Trophoblast cell (in vitro differentiated cells and primary cell): ENCODE results near the gene CENPP.

ENCODE experiments used
- DNase-seq, 2 donors: peaks; one replicate each; pipeline ENCODE4 v3.0.0-alpha.2; 2016
- H2AFZ ChIP-seq: 2 replicates; pipeline ENCODE4 v1.6.1; 2013; ENCODE audit warnings: low read length, moderate library complexity, mild to moderate bottlenecking; ENCODE audit not compliant: insufficient read depth, poor library complexity
- H2AK5ac ChIP-seq: 2 replicates; pipeline ENCODE4 v1.6.1; 2013; ENCODE audit warnings: mild to moderate bottlenecking, low read length
- H2BK120ac ChIP-seq: 2 replicates; pipeline ENCODE4 v1.6.1; 2013; ENCODE audit warnings: low read length, mild to moderate bottlenecking, moderate library complexity; ENCODE audit not compliant: insufficient read depth, poor library complexity
- H2BK12ac ChIP-seq: 2 replicates; pipeline ENCODE4 v1.6.1; 2013; ENCODE audit warnings: mild to moderate bottlenecking, low read length, moderate library complexity
- H2BK5ac ChIP-seq: 2 replicates; pipeline ENCODE4 v1.6.1; 2013; ENCODE audit warnings: low read length, low read depth, moderate library complexity, mild to moderate bottlenecking; ENCODE audit not compliant: poor library complexity
- H3K14ac ChIP-seq: 2 replicates; pipeline ENCODE4 v1.6.1; 2013; ENCODE audit warnings: mild to moderate bottlenecking, low read length
- H3K18ac ChIP-seq: 2 replicates; pipeline ENCODE4 v1.6.1; 2013; ENCODE audit warnings: mild to moderate bottlenecking, low read length
- H3K23ac ChIP-seq: 2 replicates; pipeline ENCODE4 v1.6.1; 2013; ENCODE audit warnings: low read length
- H3K27ac ChIP-seq: 2 replicates; pipeline ENCODE4 v1.5.1; 2013; ENCODE audit warnings: low read depth, mild to moderate bottlenecking, inconsistent platforms, low read length, moderate library complexity
- H3K27me3 ChIP-seq: 2 replicates; pipeline ENCODE4 v1.6.1; 2013; ENCODE audit warnings: inconsistent platforms, mild to moderate bottlenecking, low read length, moderate library complexity; ENCODE audit not compliant: insufficient read depth
- H3K36me3 ChIP-seq, 2 experiments: 1 replicate in 1 of 2; 2 replicates in 1 of 2; pipeline ENCODE4 v1.6.1; 2013; ENCODE audit warnings: low read length in 2 of 2, mild to moderate bottlenecking in 2 of 2, moderate library complexity in 1 of 2; ENCODE audit not compliant: insufficient read depth in 2 of 2, control insufficient read depth in 1 of 2
- H3K4ac ChIP-seq: 2 replicates; pipeline ENCODE4 v1.6.1; 2013; ENCODE audit warnings: low read depth, mild to moderate bottlenecking, low read length, moderate library complexity
- H3K4me1 ChIP-seq, 2 experiments: 1 replicate in 1 of 2; 2 replicates in 1 of 2; pipeline ENCODE4 v1.6.1; 2013; ENCODE audit warnings: low read length in 2 of 2, mild to moderate bottlenecking in 2 of 2, moderate library complexity in 1 of 2; ENCODE audit not compliant: insufficient read depth in 2 of 2, control insufficient read depth in 1 of 2
- H3K4me2 ChIP-seq: 2 replicates; pipeline ENCODE4 v1.6.1; 2013; ENCODE audit warnings: inconsistent platforms, mild to moderate bottlenecking, low read length, moderate library complexity
- H3K4me3 ChIP-seq: 2 replicates; pipeline ENCODE4 v1.5.1; 2013; ENCODE audit warnings: mild to moderate bottlenecking, low read depth, low read length, inconsistent platforms
- H3K79me1 ChIP-seq: one replicate; pipeline ENCODE4 v1.6.1; 2013; ENCODE audit warnings: low read length
- H3K79me2 ChIP-seq: 2 replicates; pipeline ENCODE4 v1.6.1; 2013; ENCODE audit warnings: low read length, mild to moderate bottlenecking; ENCODE audit not compliant: control insufficient read depth, insufficient read depth, poor library complexity
- H3K9ac ChIP-seq: 2 replicates; pipeline ENCODE4 v1.6.1; 2013; ENCODE audit warnings: mild to moderate bottlenecking, low read length
- H3K9me3 ChIP-seq: 2 replicates; pipeline ENCODE4 v1.6.1; 2013; ENCODE audit warnings: low read depth, mild to moderate bottlenecking, control low read depth, inconsistent platforms, low read length; ENCODE audit not compliant: insufficient read depth
- H4K12ac ChIP-seq: 2 replicates; pipeline ENCODE4 v1.6.1; 2013; ENCODE audit warnings: low read depth, mild to moderate bottlenecking, low read length, moderate library complexity
- H4K8ac ChIP-seq: 2 replicates; pipeline ENCODE4 v1.6.1; 2013; ENCODE audit warnings: low read depth, mild to moderate bottlenecking, low read length, moderate library complexity
- H4K91ac ChIP-seq: one replicate; pipeline ENCODE4 v1.6.1; 2013; ENCODE audit warnings: low read depth, mild to moderate bottlenecking, low read length, moderate library complexity
- WGBS: extraction: QIAGEN DNeasy Blood & Tissue Kit; methylation state at CpG from one replicate; pipeline ENCODE4 v1.1.7; 2013; ENCODE audit warnings: missing lambda C conversion rate; ENCODE audit not compliant: insufficient read length, insufficient coverage; ENCODE audit errors: extremely low coverage; 5-methylcytosine and 5-hydroxymethylcytosine counted together

Gene CENPP

GRCh38 chr9:92385001-92385400 is 59.2 kb downstream of the CENPP start:
- Histone ChIP-seq H3K14ac (no peak overlapping the region), H2AK5ac (no peak overlapping the region), H3K36me3 (no peaks in the 10 kb centered on the region), H2BK5ac (no peak overlapping the region), H3K27me3 (no peaks in the 10 kb centered on the region), H3K18ac (no peak overlapping the region), H3K4me1 (no peaks in the 10 kb centered on the region), H4K8ac (no peak overlapping the region), H3K23ac (no peak overlapping the region), H2BK12ac (no peak overlapping the region), H4K12ac (no peak overlapping the region), H2AFZ (no peak overlapping the region), H3K9me3 (no peaks in the 10 kb centered on the region), H4K91ac (no peak overlapping the region), H2BK120ac (no peak overlapping the region), H3K27ac (no peak overlapping the region), H3K79me2 (no peaks in the 10 kb centered on the region), H3K79me1 (no peaks in the 10 kb centered on the region), H3K4me2 (no peak overlapping the region), H3K4me3 (no peak overlapping the region), H3K4ac (no peak overlapping the region), H3K9ac (no peak overlapping the region)
- DNase-seq = no peak
- no CpG with 5 or more reads among the region's 3 CpGs for WGBS

- peak in 1 of 2 donors; percentile 15 for DNase-seq
- Histone ChIP-seq H2BK120ac (no peak overlapping the region), H4K91ac (no peak overlapping the region), H3K79me1 (no peaks in the 10 kb centered on the region), H3K9ac (no peak overlapping the region), H2AK5ac (no peak overlapping the region), H3K79me2 (no peaks in the 10 kb centered on the region), H3K4me2 (no peak overlapping the region), H3K9me3 (no peaks in the 10 kb centered on the region), H2AFZ (no peak overlapping the region), H3K36me3 (no peaks in the 10 kb centered on the region), H3K4me3 (no peak overlapping the region), H2BK12ac (no peak overlapping the region), H3K14ac (no peak overlapping the region), H2BK5ac (no peak overlapping the region), H3K4ac (no peak overlapping the region), H3K4me1 (no peaks in the 10 kb centered on the region), H3K27ac (no peak overlapping the region), H4K12ac (no peak overlapping the region), H3K18ac (no peak overlapping the region), H3K23ac (no peak overlapping the region), H3K27me3 (no peaks in the 10 kb centered on the region), H4K8ac (no peak overlapping the region)
- WGBS = no CpG with 5 or more reads among the region's 6 CpGs
Measured at GRCh38 chr9:92385477-92385876, 59.7 kb downstream of the CENPP start.

- no peak overlapping the region for H3K23ac ChIP-seq
- no peak overlapping the region for H3K4me2 ChIP-seq
- H2AFZ ChIP-seq = no peak overlapping the region
- H3K4me3 ChIP-seq = no peak overlapping the region
- no peak overlapping the region for H3K14ac ChIP-seq
- no peak overlapping the region for H3K18ac ChIP-seq
- H2BK12ac ChIP-seq = no peak overlapping the region
- H3K27ac ChIP-seq = no peak overlapping the region
- no peak overlapping the region for H3K4ac ChIP-seq
- no CpG with 5 or more reads among the region's 4 CpGs for WGBS
- H4K12ac ChIP-seq = no peak overlapping the region
- no peak overlapping the region for H3K9ac ChIP-seq
- no peak overlapping the region for H4K91ac ChIP-seq
- H2BK5ac ChIP-seq = no peak overlapping the region
- no peaks in the 10 kb centered on the region for H3K79me1 ChIP-seq
- no peaks in the 10 kb centered on the region for H3K4me1 ChIP-seq
- H3K36me3 ChIP-seq = no peaks in the 10 kb centered on the region
- no peak overlapping the region for H4K8ac ChIP-seq
- H3K79me2 ChIP-seq = no peaks in the 10 kb centered on the region
- H3K9me3 ChIP-seq = no peaks in the 10 kb centered on the region
- H3K27me3 ChIP-seq = no peaks in the 10 kb centered on the region
- H2AK5ac ChIP-seq = no peak overlapping the region
- H2BK120ac ChIP-seq = no peak overlapping the region
- peak; percentile 6 to 48 for DNase-seq
Measured at GRCh38 chr9:92385953-92386352, 60.2 kb downstream of the CENPP start.

- no peaks in the 10 kb centered on the region for H3K27me3 ChIP-seq
- no peak overlapping the region for H3K4me2 ChIP-seq
- H2BK12ac ChIP-seq = no peak overlapping the region
- H3K79me2 ChIP-seq = no peaks in the 10 kb centered on the region
- no peaks in the 10 kb centered on the region for H3K4me1 ChIP-seq
- no peak overlapping the region for H3K4ac ChIP-seq
- H3K4me3 ChIP-seq = no peak overlapping the region
- no peak overlapping the region for H3K23ac ChIP-seq
- H4K91ac ChIP-seq = no peak overlapping the region
- no peak overlapping the region for H2BK120ac ChIP-seq
- H3K9me3 ChIP-seq = no peaks in the 10 kb centered on the region
- H4K8ac ChIP-seq = no peak overlapping the region
- no peaks in the 10 kb centered on the region for H3K36me3 ChIP-seq
- H3K27ac ChIP-seq = no peak overlapping the region
- H2BK5ac ChIP-seq = no peak overlapping the region
- no peaks in the 10 kb centered on the region for H3K79me1 ChIP-seq
- no peak overlapping the region for H3K14ac ChIP-seq
- no peak overlapping the region for H2AFZ ChIP-seq
- no peak overlapping the region for H3K18ac ChIP-seq
- H2AK5ac ChIP-seq = no peak overlapping the region
- H4K12ac ChIP-seq = no peak overlapping the region
- no peak overlapping the region for H3K9ac ChIP-seq
- WGBS = no CpG with 5 or more reads among the region's 2 CpGs
- peak in 1 of 2 donors; percentile 14 for DNase-seq
Measured at GRCh38 chr9:92392690-92393089, 66.9 kb downstream of the CENPP start.
